HepG2 (cell line): Measurements from ENCODE around the gene RPL26. TPM values are rescaled to one million over a fixed set of nuclear protein-coding genes. Genes with fewer than 3 reads are reported as not detected.

ENCODE experiments used
- AGO2 ChIP-seq: fragments of 200-400 bp; formaldehyde crosslinking; optimal IDR thresholded peaks from 2 replicates; pipeline ENCODE3; 2017; ENCODE audit warnings: mild to moderate bottlenecking, low read depth, low read length, moderate library complexity
- CC2D1A ChIP-seq: sonication (generic); formaldehyde crosslinking; IDR thresholded peaks from 2 replicates; pipeline ENCODE4 v1.8.1; 2023; ENCODE audit warnings: mild to moderate bottlenecking, missing genetic modification reagents
- ELF1 ChIP-seq: sonication (generic); formaldehyde crosslinking; IDR thresholded peaks from 2 replicates; pipeline ENCODE4 v1.4.0; 2020; ENCODE audit warnings: missing genetic modification reagents
- GTF2F1 ChIP-seq: fragments of 150-350 bp; IDR thresholded peaks from 2 replicates; pipeline ENCODE4 v1.6.1; 2014; ENCODE audit warnings: low read length
- HOXA5 ChIP-seq: sonication (generic); formaldehyde crosslinking; IDR thresholded peaks from 2 replicates; pipeline ENCODE4 v1.4.0; 2020; ENCODE audit warnings: missing genetic modification reagents
- ZBTB21 ChIP-seq: sonication (generic); formaldehyde crosslinking; IDR thresholded peaks from 2 replicates; pipeline ENCODE4 v1.4.0; 2020; ENCODE audit warnings: missing genetic modification reagents
- ZFP62 ChIP-seq: sonication (generic); formaldehyde crosslinking; IDR thresholded peaks from 2 replicates; pipeline ENCODE4 v1.4.0; 2020; ENCODE audit warnings: missing genetic modification reagents
- ZNF101 ChIP-seq: sonication (generic); formaldehyde crosslinking; IDR thresholded peaks from 2 replicates; pipeline ENCODE4 v1.4.0; 2020; ENCODE audit warnings: mild to moderate bottlenecking, low read depth, missing genetic modification reagents, borderline replicate concordance
- ZNF367 ChIP-seq: sonication (generic); formaldehyde crosslinking; IDR thresholded peaks from 2 replicates; pipeline ENCODE4 v1.4.0; 2020; ENCODE audit warnings: missing genetic modification reagents, borderline replicate concordance
- ZNF556 ChIP-seq: sonication (generic); formaldehyde crosslinking; IDR thresholded peaks from 2 replicates; pipeline ENCODE4 v1.4.0; 2020; ENCODE audit warnings: mild to moderate bottlenecking, missing genetic modification reagents, borderline replicate concordance
- ZNF569 ChIP-seq: sonication (generic); formaldehyde crosslinking; IDR thresholded peaks from 2 replicates; pipeline ENCODE4 v1.5.0; 2020; ENCODE audit warnings: mild to moderate bottlenecking, missing genetic modification reagents, moderate library complexity, borderline replicate concordance
- ZSCAN31 ChIP-seq: sonication (generic); formaldehyde crosslinking; IDR thresholded peaks from 2 replicates; pipeline ENCODE4 v1.5.0; 2020; ENCODE audit warnings: low read depth, mild to moderate bottlenecking, missing genetic modification reagents
- polyA plus RNA-seq, 8 experiments: library from polyadenylated mRNA; depleted of rRNA in 3 of 8; stranded (reverse) in 7 of 8; unstranded in 1 of 8; fragments of >200 nt; fragmentation: Illumina TruSeq in 4 of 8; extraction: Trizol in 4 of 8; gene quantifications; 2 replicates each; pipeline versions ENCODE4 v1.2.1 to v1.2.3, GENCODE V29; 2011 to 2016; ENCODE audit warnings: low read depth in 4 of 8, missing spikeins in 1 of 8, mixed read lengths in 1 of 8; ENCODE audit not compliant: insufficient read depth in 1 of 8
- total RNA-seq, 5 experiments: library from RNA; depleted of rRNA; stranded (reverse); fragments of >200 nt; fragmentation: Illumina TruSeq; extraction: Trizol; gene quantifications; 2 replicates each; pipeline ENCODE4 v1.2.3, GENCODE V29; 2016; ENCODE audit warnings: low read depth in 1 of 5
- TF ChIP-seq, protein P1 (sequence below): sonication (generic); formaldehyde crosslinking; IDR thresholded peaks from 2 replicates; pipeline ENCODE4 v1.4.0; 2020; ENCODE audit warnings: mild to moderate bottlenecking, missing genetic modification reagents, borderline replicate concordance
- TF ChIP-seq, protein P2 (sequence below): sonication (generic); formaldehyde crosslinking; IDR thresholded peaks from 2 replicates; pipeline ENCODE4 v1.4.0; 2020; ENCODE audit warnings: missing genetic modification reagents, borderline replicate concordance
- TF ChIP-seq, protein P3 (sequence below): sonication (generic); formaldehyde crosslinking; IDR thresholded peaks from one replicate; pipeline ENCODE4 v1.5.1; 2020; ENCODE audit warnings: mild to moderate bottlenecking, missing genetic modification reagents; ENCODE audit errors: not compliant biosample characterization

Gene RPL26
- total and polyA plus RNA-seq, 2 of the 13 experiments (the other 11 are each of a cell fraction or from before 2014, with no cell fraction given): 2,817 to 3,529 TPM

DNA sequence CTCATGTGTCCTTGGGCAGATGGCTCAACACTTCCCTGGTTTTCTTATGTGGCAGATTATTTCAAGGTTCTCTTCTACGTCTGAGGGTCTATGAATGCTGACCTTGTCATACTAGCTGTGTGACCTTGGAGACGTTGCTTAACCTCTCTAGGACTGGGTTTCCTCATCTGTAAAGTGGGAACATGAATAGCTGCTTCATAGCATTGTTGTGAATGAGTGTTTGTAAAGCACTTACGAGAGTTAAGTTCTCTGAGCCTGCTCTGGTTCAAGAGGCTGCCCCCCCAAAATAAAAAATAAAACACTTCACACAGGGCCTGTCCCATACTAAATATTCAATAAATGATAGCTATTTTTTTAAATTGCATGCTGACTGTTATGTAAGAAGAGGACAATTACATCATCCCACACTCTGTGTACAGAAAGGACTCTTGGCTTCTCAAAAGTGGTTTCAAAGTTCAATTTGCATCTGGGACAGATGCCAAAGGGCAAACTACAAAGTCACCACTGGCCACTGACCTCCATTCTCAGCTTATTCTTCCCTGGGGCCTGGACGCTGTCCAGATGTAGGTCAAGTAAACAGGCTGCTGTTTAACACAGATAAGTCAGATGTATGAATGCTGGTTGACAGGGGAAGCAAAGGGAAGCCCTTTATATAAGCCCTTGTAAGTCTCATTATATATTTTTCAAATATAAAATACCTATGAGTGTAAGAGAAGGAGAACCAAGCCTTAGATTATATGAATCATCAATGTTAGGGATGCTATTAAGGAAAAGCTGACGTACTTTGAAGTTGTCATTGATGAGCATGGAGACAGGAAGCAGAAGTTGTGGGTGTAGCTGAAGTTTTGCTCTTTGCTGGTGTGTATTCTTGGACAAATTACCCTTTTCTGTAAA is 37.3 kb upstream of the RPL26 start (continued):
- no peak for TF ChIP-seq ZNF367 (CRISPR knock-in tag)
- TF ChIP-seq AGO2: no peak
- TF ChIP-seq, protein P1, sequence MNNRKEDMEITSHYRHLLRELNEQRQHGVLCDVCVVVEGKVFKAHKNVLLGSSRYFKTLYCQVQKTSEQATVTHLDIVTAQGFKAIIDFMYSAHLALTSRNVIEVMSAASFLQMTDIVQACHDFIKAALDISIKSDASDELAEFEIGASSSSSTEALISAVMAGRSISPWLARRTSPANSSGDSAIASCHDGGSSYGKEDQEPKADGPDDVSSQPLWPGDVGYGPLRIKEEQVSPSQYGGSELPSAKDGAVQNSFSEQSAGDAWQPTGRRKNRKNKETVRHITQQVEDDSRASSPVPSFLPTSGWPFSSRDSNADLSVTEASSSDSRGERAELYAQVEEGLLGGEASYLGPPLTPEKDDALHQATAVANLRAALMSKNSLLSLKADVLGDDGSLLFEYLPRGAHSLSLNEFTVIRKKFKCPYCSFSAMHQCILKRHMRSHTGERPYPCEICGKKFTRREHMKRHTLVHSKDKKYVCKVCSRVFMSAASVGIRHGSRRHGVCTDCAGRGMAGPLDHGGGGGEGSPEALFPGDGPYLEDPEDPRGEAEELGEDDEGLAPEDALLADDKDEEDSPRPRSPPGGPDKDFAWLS (CRISPR knock-in tag): no peak
- TF ChIP-seq, protein P2, sequence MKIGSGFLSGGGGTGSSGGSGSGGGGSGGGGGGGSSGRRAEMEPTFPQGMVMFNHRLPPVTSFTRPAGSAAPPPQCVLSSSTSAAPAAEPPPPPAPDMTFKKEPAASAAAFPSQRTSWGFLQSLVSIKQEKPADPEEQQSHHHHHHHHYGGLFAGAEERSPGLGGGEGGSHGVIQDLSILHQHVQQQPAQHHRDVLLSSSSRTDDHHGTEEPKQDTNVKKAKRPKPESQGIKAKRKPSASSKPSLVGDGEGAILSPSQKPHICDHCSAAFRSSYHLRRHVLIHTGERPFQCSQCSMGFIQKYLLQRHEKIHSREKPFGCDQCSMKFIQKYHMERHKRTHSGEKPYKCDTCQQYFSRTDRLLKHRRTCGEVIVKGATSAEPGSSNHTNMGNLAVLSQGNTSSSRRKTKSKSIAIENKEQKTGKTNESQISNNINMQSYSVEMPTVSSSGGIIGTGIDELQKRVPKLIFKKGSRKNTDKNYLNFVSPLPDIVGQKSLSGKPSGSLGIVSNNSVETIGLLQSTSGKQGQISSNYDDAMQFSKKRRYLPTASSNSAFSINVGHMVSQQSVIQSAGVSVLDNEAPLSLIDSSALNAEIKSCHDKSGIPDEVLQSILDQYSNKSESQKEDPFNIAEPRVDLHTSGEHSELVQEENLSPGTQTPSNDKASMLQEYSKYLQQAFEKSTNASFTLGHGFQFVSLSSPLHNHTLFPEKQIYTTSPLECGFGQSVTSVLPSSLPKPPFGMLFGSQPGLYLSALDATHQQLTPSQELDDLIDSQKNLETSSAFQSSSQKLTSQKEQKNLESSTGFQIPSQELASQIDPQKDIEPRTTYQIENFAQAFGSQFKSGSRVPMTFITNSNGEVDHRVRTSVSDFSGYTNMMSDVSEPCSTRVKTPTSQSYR (CRISPR knock-in tag): peak; percentile 39; the same call in 1 of the 2 replicates
- TF ChIP-seq HOXA5 (CRISPR knock-in tag): peak; percentile 92
- TF ChIP-seq ELF1 (CRISPR knock-in tag): peak; percentile 56; the same call in 1 of the 2 replicates
- peak; percentile 57; the same call in 1 of the 2 replicates for TF ChIP-seq ZBTB21 (CRISPR knock-in tag)
- TF ChIP-seq GTF2F1: no peak
- 0 out of 2 replicates have a peak, but pooled peaks have one; percentile 55 for TF ChIP-seq ZSCAN31 (CRISPR knock-in tag)
- no peak for TF ChIP-seq CC2D1A (CRISPR knock-in tag)
- peak; percentile 89; the same call in 1 of the 2 replicates for TF ChIP-seq ZNF556
- TF ChIP-seq ZNF101 (CRISPR knock-in tag): no peak
- TF ChIP-seq, protein P3, sequence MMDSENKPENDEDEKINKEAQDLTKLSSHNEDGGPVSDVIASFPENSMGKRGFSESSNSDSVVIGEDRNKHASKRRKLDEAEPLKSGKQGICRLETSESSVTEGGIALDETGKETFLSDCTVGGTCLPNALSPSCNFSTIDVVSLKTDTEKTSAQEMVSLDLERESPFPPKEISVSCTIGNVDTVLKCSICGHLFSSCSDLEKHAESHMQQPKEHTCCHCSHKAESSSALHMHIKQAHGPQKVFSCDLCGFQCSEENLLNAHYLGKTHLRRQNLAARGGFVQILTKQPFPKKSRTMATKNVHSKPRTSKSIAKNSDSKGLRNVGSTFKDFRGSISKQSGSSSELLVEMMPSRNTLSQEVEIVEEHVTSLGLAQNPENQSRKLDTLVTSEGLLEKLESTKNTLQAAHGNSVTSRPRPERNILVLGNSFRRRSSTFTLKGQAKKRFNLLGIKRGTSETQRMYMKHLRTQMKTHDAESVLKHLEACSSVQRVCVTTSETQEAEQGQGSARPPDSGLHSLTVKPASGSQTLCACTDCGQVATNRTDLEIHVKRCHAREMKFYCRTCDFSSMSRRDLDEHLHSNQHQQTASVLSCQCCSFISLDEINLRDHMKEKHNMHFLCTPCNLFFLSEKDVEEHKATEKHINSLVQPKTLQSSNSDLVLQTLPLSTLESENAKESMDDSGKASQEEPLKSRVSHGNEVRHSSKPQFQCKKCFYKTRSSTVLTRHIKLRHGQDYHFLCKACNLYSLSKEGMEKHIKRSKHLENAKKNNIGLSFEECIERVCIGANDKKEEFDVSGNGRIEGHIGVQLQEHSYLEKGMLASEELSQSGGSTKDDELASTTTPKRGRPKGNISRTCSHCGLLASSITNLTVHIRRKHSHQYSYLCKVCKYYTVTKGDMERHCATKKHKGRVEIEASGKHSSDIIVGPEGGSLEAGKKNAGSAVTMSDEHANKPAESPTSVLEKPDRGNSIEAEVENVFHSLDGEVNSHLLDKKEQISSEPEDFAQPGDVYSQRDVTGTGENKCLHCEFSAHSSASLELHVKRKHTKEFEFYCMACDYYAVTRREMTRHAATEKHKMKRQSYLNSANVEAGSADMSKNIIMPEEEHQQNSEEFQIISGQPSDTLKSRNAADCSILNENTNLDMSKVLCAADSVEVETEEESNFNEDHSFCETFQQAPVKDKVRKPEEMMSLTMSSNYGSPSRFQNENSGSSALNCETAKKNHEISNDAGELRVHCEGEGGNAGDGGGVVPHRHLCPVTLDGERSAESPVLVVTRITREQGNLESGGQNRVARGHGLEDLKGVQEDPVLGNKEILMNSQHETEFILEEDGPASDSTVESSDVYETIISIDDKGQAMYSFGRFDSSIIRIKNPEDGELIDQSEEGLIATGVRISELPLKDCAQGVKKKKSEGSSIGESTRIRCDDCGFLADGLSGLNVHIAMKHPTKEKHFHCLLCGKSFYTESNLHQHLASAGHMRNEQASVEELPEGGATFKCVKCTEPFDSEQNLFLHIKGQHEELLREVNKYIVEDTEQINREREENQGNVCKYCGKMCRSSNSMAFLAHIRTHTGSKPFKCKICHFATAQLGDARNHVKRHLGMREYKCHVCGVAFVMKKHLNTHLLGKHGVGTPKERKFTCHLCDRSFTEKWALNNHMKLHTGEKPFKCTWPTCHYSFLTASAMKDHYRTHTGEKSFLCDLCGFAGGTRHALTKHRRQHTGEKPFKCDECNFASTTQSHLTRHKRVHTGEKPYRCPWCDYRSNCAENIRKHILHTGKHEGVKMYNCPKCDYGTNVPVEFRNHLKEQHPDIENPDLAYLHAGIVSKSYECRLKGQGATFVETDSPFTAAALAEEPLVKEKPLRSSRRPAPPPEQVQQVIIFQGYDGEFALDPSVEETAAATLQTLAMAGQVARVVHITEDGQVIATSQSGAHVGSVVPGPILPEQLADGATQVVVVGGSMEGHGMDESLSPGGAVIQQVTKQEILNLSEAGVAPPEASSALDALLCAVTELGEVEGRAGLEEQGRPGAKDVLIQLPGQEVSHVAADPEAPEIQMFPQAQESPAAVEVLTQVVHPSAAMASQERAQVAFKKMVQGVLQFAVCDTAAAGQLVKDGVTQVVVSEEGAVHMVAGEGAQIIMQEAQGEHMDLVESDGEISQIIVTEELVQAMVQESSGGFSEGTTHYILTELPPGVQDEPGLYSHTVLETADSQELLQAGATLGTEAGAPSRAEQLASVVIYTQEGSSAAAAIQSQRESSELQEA (CRISPR knock-in tag): no peak
- TF ChIP-seq ZFP62 (CRISPR knock-in tag): no peak
- TF ChIP-seq ZNF569 (CRISPR knock-in tag): no peak
